NCI-H446 (cell line): ENCODE results near the gene CFAP410.

ENCODE experiments used
- DNase-seq, 2 experiments: peaks; one replicate each; lab custom pipeline; 2025; lab: John Stamatoyannopoulos, UW

Gene CFAP410

DNA sequence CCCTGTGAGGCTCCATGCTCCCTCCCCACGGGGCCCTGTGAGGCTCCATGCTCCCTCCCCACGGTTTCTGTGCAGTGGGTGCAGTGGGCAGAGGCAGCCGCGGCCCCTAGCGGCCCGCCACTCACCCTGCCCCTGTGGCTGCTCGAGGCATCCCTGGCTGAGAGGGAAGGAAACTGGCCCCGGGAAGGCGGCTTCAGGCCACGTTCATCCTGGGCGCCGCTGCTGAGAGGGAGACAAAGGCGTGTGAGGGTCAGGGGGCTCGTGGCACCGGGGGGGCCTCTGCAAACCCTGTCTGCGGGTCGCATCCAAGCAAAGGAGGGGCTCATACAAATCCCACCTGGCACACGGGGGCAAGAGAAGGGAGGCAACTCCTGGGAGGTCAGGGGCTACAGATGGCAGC, 8.5 kb downstream of the CFAP410 start:
- no peak for DNase-seq

DNA sequence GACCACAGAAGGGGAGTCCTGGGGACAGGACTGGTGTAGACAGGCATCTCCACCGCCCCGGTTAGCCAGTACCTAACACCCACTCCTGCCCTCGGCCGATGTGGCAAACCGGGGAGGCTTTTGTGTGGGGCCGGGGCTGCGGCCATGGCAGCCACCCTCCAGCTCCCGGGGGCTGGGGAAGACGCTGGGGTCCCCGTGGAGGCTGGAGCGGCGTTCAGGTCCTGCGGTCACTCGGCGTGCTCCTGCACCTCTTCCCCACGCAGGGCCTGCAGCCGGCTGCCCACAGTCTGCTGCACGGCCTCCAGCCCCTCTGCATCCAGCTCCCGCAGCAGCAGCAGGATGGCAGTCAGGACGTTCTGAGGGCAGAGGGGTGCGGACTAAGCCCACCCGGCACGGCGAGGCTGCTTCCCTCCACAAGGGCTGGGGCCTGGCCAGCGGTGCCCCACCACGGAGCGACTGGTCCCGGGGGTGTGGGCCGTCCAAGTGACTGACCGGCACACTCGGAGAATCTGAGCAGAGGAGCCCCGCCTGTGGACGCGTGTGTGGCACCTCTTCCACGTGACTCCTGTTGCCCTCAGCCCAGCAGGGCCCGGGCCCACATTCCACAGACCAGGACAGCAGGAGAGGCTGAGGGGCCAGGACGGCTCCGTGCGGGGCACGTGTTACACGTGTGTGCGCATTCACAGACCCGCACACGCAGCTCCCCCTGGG, 9.1 kb downstream of the CFAP410 start:
- no peak for DNase-seq

DNA sequence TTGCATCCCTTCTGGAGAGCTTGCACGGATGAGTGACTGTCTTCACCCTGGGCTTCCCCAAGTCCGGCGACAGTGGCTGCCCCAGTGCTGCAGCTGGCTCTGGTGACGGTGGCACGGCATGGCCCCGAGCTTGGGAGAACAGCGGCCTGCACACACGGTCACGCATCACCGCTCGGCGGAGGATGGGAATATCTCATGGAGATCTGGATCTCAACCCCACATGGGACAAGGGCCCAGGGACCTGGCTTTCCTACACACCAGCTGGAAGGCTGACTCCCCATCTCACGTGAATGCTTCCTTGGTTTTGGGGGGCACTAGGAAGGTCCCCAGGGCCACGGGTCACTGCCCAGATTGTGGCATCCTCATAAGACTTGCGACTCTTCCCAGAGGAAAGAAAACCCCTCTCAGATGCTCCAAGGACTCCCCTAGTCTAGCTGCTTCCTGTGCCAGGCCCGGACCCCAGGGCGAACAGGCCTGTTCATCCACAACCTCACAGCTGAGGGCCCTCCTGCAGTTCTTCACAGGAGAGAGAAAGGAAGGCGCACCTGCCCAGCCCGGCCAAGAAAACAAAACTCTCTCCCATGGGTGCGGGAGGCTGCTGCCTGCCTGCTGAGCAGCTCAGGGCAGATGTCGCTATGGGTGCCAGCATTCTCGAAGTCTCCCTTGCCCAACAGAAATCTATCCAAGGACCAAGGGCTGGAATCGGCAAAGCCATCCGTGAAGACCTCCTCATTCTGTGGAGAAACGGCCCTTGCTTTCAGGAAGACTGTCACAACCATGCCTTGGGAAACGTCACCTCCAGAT, 9.9 kb downstream of the CFAP410 start:
- DNase-seq, result no peak

DNA sequence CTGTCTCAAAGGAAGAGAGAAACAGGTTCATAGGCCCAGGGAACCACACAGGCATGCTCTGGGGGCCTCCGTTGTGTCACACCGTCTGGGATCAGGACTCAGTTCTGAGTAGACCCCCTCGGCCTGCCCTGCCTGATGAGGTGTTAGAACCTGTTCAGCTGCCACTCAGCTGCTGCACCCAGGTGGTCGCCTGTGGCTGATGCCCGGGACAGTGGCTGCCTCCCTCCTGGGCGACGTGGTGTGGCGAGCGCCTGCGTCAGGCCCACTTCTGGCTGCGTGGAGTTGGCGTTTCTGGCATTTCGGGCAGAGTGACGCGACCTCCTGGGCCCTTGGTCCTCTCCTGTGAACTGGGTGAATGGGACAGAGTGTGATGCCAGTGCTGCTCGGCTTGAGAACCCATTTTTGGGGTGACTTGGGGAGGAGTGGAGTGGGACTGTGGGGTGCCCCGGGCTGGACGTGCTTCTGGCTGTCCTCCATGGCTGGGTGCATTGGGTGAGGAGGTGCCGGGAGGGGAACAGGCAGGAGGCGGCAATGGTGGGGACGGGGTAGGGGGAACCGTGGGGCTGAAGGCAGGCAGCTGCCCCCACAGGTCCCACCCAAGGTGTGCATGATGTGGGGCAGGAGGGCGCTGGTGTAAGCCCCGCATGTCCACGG, 10.8 kb downstream of the CFAP410 start:
- DNase-seq, result no peak

DNA sequence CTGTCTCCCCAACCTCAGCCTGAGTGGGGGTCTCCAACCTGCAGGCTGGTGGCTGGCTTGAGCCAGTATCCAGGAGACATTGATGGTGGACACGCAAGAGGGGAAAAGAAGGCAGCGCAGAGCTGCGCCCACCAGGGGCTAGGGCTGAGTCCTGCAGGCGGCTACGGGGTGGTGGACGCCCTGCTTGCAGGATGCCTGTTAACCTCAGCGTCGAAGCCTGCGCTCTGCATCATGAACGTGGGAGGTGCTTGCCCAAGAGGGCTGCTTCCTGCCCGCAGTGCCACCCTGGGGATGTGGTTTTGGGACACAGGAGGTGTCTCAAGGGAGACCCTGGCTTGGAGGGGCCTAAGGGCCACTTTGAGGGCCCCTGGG, 11.6 kb downstream of the CFAP410 start:
- DNase-seq, result no peak

DNA sequence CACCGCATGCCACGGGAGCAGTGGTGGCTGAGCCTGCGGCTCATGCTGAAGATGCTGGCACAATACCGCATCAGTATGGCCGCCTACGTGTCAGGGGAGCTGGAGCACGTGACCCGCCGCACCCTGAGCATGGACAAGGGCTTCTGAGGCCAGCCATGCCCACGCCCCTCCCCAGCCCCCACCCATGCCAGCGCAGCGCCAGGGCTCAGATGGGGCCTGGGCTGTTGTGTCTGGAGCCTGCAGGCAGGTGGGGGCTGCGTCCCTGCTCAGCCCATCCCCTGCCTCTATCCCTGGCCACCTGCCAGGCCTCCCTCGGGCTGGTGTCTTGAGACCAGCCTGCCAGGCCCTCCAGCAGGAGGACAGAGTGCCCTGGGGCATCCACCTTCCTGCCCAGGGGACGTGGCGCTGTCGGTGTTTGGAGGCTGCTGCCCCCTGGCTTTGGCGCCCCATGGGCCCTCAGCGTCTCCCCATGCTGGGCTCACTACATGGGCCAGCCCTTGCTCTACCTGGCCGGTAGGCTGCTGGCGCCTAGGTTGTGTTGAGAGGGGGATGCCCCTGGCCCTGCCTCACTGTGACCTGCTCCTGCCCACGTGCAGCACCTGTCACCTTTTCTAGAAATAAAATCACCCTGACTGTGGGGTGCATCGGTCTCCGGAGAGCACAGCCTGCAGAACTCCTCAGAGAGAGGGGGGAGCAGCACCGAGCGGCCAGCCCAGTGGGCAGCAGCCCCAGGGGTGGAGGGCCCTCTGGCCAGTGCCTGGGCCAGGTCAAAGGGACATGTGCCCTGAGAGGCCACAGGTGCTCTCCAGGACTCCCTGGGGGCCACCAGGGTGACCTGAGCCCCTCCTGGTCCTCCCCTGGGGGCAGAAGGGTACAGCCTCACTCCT, 12.2 kb downstream of the CFAP410 start:
- DNase-seq, result no peak

DNA sequence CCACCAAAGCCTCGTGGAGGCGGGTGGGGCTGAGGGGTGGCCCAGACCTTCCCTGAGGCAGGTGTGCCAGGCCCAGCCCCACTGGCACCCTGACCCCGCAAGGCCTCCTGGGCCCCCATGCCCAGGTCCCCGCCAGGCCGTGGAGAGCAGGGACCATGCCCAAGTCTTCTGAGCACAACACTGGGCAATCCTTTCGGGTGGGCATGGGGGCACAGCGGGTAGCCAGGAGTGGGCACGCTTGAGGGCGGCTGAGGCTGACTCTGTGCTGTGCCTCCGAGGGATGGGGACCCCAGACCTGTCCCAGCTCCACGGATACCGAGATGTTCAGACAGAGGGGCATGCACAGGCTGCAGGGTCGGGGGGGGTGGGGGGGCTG, 12.9 kb downstream of the CFAP410 start:
- no peak for DNase-seq

DNA sequence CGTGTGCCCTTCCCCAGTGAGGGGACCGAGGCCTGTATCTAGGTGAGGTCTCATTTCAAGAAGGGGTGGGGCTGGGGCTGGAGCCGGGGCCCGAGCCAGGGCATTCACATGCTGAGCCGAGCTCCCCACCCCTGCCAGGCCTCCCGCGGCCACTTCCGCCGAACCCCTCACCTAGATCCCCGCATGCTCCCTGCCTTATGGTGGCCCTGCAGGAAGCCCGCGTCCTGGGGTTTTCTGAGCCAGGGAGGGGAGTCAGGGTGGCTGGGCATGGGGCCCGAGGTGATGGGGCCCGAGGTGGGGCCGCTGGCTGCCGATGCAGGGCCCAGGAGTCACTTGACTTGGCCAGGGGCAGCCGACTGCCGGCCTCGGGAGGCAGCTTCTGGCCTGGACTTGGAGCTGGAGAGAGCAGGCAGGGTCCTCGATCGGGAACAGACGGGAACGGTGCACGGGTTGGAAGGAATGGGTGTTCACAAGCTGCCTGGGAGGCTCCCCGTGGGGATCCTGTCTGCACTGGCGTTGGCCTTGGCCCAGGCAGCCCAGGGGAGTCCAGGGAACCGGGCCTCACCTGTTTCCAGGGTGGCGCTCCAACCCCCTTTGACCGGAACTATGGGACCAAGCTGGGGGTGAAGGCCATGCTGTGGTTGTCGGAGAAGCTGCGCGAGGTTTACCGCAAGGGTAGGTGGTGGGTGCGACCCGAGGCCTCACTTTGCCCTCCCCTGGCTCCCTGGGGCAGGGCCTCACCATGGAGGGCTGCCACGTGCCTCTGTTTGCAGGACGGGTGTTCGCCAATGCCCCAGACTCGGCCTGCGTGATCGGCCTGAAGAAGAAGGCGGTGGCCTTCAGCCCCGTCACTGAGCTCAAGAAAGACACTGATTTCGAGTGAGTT, 13.6 kb downstream of the CFAP410 start:
- no peak for DNase-seq

DNA sequence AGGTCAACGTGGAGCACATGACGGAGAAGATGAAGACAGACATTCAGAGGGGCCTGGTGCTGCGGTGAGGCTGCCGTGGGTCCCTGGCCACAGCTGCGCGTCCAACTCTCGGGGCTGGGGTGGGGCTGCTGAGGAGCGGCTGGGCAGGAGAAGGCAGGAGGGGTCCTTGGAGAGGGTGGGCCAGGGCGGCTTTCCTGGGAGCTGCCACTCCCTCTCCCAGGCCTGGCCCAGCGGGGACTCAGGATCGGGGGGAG, 14.4 kb downstream of the CFAP410 start:
- DNase-seq, result no peak

DNA sequence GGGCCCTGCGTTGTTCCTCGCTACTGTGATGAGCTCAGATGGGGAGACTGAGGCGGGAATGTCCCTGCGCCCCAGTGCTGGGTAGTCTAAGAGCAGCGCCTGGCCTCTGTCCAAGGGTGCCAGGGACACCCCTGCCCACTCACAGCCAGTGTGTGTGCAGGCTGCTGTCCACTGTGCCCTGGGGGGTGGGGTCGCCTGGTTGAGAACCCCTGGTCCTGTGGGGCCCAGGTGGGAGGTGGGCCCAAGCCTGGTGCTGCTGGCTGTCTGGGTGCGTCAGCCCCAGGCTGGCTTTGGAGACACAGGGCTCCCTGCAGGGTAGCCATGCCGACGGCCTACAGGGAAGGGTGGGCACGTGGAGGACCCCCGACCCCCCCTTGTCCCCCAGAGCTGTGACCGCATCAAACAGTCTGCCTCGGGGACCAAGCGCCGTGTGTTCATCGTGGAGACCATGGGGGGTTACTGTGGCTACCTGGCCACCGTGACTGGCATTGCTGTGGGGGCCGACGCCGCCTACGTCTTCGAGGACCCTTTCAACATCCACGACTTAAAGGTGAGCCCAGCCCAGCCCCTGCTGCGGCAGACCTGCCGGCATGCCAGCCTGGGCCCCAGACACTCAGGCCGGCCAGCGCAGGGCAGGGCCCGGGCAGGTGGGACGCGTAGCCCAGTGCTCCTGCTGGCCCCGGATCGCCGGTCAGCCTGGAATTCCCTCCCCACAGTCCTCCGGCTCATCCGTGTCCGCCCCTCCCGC, 14.9 kb downstream of the CFAP410 start:
- DNase-seq, result no peak

DNA sequence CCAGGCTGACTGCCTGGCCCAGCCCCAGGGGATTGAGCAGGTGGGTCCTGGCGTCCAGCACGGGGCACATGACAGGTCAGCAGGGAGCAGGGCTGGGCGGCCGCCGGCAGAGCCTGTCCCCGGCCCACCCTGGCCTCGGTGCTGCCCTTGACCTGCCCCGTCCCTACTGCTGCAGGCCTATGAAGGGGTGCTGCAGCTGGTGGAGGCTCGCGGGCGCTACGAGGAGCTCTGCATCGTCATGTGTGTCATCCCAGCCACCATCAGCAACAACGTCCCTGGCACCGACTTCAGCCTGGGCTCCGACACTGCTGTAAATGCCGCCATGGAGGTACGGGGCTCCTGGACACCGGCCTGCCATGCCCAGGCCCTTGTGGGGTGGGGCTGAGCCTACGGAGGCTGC, 15.6 kb downstream of the CFAP410 start:
- no peak for DNase-seq

DNA sequence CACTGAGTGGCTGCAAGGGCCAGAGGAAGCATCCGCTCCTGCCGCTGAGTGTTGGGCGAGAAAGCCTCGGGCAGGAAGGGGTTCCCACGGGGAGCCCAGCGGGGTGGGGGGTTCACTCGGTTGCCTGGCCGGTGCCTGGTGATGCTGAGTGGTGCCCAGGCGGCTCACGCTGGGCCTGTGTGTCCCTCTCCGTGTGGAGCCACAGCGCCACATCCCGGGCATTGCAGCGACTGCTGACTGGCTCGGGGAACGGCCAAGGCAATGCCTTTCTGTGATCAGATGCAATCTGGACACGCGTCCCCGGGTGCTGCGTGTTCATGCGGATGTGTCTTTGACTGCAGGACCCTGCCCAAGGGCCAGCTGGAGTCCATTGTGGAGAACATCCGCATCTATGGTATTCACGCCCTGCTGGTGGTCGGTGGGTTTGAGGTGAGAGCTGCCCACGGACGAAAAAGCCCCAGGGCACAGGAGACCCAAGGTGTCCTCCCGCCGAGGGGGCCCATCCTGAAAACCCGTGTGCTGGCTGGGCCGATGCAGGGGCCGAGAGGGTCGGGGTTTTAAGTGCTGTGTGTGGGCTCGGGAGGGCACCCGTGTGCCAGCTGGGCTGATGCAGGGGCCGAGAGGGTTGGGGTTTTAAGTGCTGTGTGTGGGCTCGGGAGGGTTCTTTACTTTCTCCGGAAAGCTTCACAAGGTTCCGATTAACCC, 16.4 kb downstream of the CFAP410 start:
- DNase-seq, result no peak

DNA sequence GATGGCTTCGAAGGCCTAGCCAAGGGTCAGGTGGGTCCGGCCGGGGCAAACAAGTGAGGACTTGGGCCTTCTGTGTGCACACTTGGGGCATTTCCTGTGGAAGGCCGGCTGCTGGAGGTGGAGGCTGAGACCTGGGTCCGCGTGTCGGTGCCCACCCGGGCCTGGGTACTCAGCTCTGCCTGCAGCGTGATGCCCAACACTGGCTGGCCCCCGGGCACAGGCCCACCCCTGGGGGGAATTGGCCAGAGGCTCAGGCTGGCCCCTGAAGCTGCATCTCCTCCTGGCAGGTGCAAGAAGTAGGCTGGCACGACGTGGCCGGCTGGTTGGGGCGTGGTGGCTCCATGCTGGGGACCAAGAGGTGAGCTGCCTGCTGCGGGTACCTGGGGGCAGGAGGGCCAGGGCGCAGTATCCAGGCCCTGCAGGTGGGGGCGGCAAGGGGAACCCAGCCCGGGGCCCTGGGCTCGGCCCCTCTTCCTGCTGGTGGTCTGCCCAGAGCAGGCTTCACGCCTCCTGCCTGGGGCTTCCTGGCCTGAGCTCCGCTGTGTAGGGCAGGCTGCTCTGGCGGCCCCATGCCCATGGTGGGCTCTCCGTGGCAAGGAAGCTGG, 17.2 kb downstream of the CFAP410 start:
- no peak for DNase-seq

DNA sequence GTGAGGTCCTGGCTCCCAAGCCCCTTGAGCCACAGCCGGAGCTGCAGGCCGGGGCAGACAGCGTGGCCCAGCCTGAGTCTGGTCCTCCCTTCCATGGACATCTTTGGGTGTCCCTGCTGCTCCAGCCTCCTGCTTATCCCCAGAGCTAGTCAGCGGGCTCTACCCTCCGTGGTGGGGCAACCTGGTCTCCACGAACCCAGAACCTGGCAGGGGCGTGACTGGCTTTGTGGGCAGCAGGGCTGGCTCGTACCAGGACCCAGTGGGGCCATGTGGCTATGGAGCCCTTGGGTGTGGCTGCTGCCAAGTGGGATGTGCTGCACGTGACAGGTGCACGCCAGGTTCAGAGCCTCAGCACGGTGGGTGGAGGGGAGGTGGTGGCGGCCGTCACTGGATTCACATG, 18.3 kb downstream of the CFAP410 start:
- no peak for DNase-seq

DNA sequence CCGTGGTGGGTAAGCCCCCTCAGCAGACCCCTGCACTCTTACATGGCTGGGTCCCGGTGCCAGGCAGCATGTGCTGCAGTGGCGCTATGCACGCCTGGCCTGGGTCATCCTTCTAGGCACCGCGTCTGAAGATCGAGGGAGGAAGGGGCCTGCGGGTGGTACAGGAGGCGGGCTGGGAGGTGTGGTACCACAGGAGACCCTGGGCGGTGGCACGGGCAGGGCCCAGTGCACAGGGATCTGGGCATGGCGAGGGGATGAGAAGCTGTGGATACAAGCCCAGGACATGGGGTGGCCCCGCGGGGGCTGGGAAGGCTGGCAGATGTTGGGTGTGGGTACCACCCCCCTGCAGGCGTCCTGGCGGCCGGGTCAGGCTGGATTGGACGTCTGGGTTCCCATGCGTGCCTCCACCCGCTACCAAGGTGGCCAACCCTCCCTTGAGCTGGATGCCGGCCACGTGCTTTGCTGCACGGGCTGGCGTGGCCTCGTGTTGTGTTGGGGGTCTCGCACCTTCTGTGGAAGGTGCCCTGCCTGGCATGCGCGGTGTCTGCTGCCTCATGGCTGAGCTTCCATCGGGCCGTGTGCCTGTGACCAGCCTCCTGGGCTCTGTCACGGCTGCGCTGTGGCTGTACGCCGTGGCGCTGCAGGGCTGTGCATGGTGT, 19.7 kb downstream of the CFAP410 start:
- DNase-seq, result no peak

DNA sequence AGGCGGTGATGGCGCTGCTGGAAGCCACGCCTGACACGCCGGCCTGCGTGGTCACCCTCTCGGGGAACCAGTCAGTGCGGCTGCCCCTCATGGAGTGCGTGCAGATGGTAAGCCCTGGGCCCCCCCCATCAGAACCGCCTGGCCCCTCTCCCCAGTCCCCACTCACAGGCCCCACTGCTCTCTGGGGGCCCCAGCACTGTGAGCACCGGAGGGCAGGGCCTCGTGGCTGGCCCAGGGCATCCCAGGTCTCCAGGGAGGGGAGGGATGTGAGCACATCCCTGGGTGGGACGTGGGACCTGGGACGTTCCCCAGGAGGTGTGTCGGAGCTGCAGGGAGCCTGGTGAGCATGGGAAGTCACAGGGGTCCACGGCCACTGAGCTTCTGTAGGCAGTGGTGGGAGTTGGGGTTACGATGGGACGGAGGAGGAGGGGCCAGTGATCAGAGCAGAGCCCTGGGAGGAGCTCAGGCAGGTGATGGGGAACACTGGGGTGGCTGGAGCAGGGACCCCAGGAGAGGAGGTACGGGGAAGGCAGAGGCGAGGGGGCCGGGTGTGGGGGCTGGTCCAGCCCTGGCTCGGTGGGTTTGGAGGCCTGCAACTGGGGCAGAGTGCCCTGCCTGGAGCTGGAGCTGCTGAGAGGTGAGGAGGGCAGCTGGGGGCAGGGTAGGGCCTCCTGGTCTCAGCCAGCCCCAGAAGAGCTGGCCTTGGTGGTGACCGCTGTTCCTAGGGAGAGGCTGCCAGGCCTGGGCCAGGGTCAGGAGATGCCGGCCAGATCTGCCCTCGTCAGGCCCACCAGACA, 20.5 kb downstream of the CFAP410 start:
- DNase-seq, result no peak

DNA sequence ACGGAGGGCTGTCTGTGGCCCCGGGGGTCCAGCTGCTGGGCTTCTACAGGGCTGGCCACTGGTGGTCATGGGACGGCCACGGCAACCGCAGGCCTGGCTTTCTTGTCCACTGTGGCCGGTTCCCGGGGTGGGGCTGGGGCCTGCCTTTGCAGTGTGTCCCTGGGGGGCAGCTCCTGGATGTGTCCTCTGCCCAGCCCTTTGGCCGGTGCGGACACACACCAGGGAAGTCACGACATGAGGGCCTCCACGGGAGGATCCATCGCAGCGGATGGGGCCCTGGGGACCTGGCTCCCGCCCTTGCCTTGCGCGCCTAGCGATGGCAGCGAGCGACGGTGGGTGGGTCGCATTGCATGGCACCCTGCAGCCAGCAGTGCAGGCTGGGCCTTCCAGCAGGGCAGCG, 21.3 kb downstream of the CFAP410 start:
- no peak for DNase-seq

DNA sequence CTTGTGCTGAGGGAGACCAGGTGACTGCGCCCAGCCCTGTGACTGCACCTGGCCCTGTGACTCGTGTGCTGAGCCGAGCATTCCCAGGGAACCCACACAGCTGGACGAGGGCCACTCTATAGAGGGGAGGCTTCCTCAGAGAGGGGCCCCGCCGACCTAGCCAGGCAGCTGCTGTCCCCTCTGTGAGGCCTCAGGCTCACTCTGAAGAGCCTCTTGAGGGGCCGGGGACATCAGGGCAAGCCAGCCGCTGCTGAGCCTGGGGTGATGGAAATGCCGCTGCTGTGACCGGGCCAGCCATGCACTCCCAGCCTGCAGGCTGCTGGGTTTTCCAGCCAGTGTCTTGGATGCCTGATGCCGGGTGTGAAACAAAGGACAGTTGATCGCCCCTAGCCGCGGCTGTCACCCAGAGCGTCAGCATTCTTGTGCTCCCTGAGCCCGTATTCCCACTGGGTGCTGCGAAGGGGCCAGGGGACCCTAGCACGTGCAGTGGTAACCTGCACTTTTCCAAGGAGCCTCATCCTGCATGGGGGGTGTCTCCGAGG, 21.9 kb downstream of the CFAP410 start:
- DNase-seq, result no peak
